PC-3 (cell line): Measurements from ENCODE around the gene UFD1. TPM values are rescaled to one million over a fixed set of nuclear protein-coding genes. Genes with fewer than 3 reads are reported as not detected.

Experiments
- ATAC-seq: fragments of 200-7000 bp; cut with Tn5 transposase; 2 replicates; pipeline ENCODE4 v1.9.1; 2020; ENCODE audit warnings: mild to moderate bottlenecking, moderate library complexity
- BruUV-seq: library from RNA; stranded (reverse); fragments of 400-500 nt; replicated peaks from 2 replicates; lab custom pipeline; 2021; lab: Mats Ljungman, UMichigan
- CTCF ChIA-PET: fragments of 300-600 bp; sonication (Branson Sonifier 250); formaldehyde crosslinking; loops from one replicate; lab custom pipeline; 2022; ENCODE audit warnings: antibody characterized with exemption; lab: Charles Lee
- POLR2A ChIA-PET: fragments of 300-600 bp; sonication (Branson Sonifier 250); formaldehyde crosslinking; loops from one replicate; lab custom pipeline; 2022; ENCODE audit warnings: antibody characterized with exemption; ENCODE audit not compliant: unreplicated experiment; lab: Charles Lee
- DNase-seq: peaks from one replicate; pipeline ENCODE4 v3.0.0-alpha.2; 2015
- H2AFZ ChIP-seq: fragments of 300-600 bp; sonication (generic); 2 replicates; pipeline ENCODE4 v1.6.0; 2016; ENCODE audit warnings: antibody characterized with exemption, low read length
- H3F3A ChIP-seq: fragments of 300-600 bp; sonication (generic); one replicate; pipeline ENCODE4 v1.6.0; 2017; ENCODE audit warnings: antibody characterized with exemption, low read length, control low read depth, mild to moderate bottlenecking; ENCODE audit not compliant: unreplicated experiment
- H3K27ac ChIP-seq: fragments of 300-600 bp; sonication (generic); 2 replicates; pipeline ENCODE4 v1.5.1; 2016; ENCODE audit warnings: mild to moderate bottlenecking, low read length
- H3K27me3 ChIP-seq: fragments of 300-600 bp; sonication (generic); 2 replicates; pipeline ENCODE4 v1.6.1; 2016; ENCODE audit warnings: low read length, mixed read lengths
- H3K36me3 ChIP-seq: fragments of 300-600 bp; sonication (generic); 2 replicates; pipeline ENCODE4 v1.6.1; 2016; ENCODE audit warnings: low read depth, mixed run types, low read length, mixed read lengths
- H3K4me1 ChIP-seq: fragments of 300-600 bp; sonication (generic); 2 replicates; pipeline ENCODE4 v1.5.1; 2016; ENCODE audit warnings: low read length; ENCODE audit not compliant: insufficient read depth
- H3K4me2 ChIP-seq: fragments of 300-600 bp; sonication (generic); 2 replicates; pipeline ENCODE4 v1.6.0; 2016; ENCODE audit warnings: low read length
- H3K4me3 ChIP-seq: fragments of 300-600 bp; sonication (generic); 2 replicates; pipeline ENCODE4 v1.5.1; 2016; ENCODE audit warnings: mild to moderate bottlenecking, low read length, mixed read lengths
- H3K79me2 ChIP-seq: fragments of 300-600 bp; sonication (generic); 2 replicates; pipeline ENCODE4 v1.6.1; 2017; ENCODE audit warnings: low read length, mixed read lengths
- H3K9ac ChIP-seq: fragments of 300-600 bp; sonication (generic); 2 replicates; pipeline ENCODE4 v1.6.0; 2016; ENCODE audit warnings: mild to moderate bottlenecking, low read length
- H3K9me2 ChIP-seq: fragments of 300-600 bp; sonication (generic); replicated peaks from 2 replicates; pipeline ENCODE4 v1.6.1; 2016; ENCODE audit warnings: mixed run types, low read length, mixed read lengths
- H3K9me3 ChIP-seq: fragments of 300-600 bp; sonication (generic); 2 replicates; pipeline ENCODE4 v1.6.1; 2016; ENCODE audit warnings: low read length, mixed read lengths
- H4K20me1 ChIP-seq: fragments of 300-600 bp; sonication (generic); 2 replicates; pipeline ENCODE4 v1.6.1; 2016; ENCODE audit warnings: low read length, mixed read lengths
- CTCF ChIP-seq: fragments of 300-600 bp; sonication (generic); conservative IDR thresholded peaks from 2 replicates; pipeline ENCODE4 v1.5.1; 2017; ENCODE audit warnings: antibody characterized with exemption, low read depth, mild to moderate bottlenecking, low read length
- EZH2 ChIP-seq: fragments of 300-600 bp; sonication (generic); IDR thresholded peaks from one replicate; pipeline ENCODE4 v1.6.1; 2017; ENCODE audit warnings: antibody characterized with exemption, mild to moderate bottlenecking, low read length; ENCODE audit not compliant: unreplicated experiment
- EZH2phosphoT487 ChIP-seq: fragments of 300-600 bp; sonication (generic); IDR thresholded peaks from 2 replicates; pipeline ENCODE4 v1.6.1; 2018; ENCODE audit warnings: mild to moderate bottlenecking, antibody characterized with exemption, low read length, borderline replicate concordance
- intact Hi-C: fragments of 100-400 bp; cut with micrococcal nuclease; formaldehyde crosslinking; loops from 2 replicates; pipeline ENCODE4 v1.9.0; 2023
- total RNA-seq: library from RNA; depleted of rRNA; stranded (reverse); fragments of >200 nt; gene quantifications from 2 replicates; pipeline ENCODE4 v1.2.3, GENCODE V29; 2014

UFD1 gene
- total RNA-seq, 1 experiment from 2014 or later, result 92.6 TPM

- ChIA-PET CTCF (no interaction called here), POLR2A (no interaction called here)
- Histone ChIP-seq H3K4me3 (no peak overlapping the region), H3K4me2 (no peak overlapping the region), H3K9me2 (no peaks in the 10 kb centered on the region), H2AFZ (no peak overlapping the region), H3K36me3 (peaks cover 29% of the 10 kb centered on the region; the same call in 1 of the 2 replicates), H3K27me3 (no peaks in the 10 kb centered on the region), H3F3A (no peaks in the 10 kb centered on the region), H4K20me1 (no peaks in the 10 kb centered on the region), H3K9me3 (no peaks in the 10 kb centered on the region), H3K9ac (no peak overlapping the region), H3K79me2 (no peaks in the 10 kb centered on the region), H3K4me1 (no peaks in the 10 kb centered on the region), H3K27ac (no peak overlapping the region)
- TF ChIP-seq EZH2 (no peak), CTCF (no peak), EZH2phosphoT487 (no peak)
- DNase-seq (no peak), ATAC-seq (peak; percentile 51; the same call in 1 of the 2 replicates)
- intact Hi-C loops, result no loop called here
- BruUV-seq, result no TSS peak
These were observed 23.2 kb downstream of the UFD1 start for GRCh38 chr22:19455585-19456370.

- no peaks in the 10 kb centered on the region for H3K79me2 ChIP-seq
- H3K27ac ChIP-seq, result no peak overlapping the region
- CTCF ChIA-PET, result no interaction called here
- H3F3A ChIP-seq, result no peaks in the 10 kb centered on the region
- H3K27me3 ChIP-seq, result no peaks in the 10 kb centered on the region
- POLR2A ChIA-PET, result no interaction called here
- no peak overlapping the region for H3K4me2 ChIP-seq
- no peak overlapping the region for H2AFZ ChIP-seq
- no TSS peak for BruUV-seq
- H3K4me3 ChIP-seq, result no peak overlapping the region
- intact Hi-C loops, result no loop called here
- no peaks in the 10 kb centered on the region for H3K4me1 ChIP-seq
- no peaks in the 10 kb centered on the region for H3K9me2 ChIP-seq
- H3K36me3 ChIP-seq, result peaks cover 29% of the 10 kb centered on the region; the same call in 1 of the 2 replicates
- no peaks in the 10 kb centered on the region for H3K9me3 ChIP-seq
- ATAC-seq, result no peak
- no peaks in the 10 kb centered on the region for H4K20me1 ChIP-seq
- DNase-seq, result no peak
- TF ChIP-seq EZH2 (no peak), CTCF (no peak)
- H3K9ac ChIP-seq, result no peak overlapping the region
These were observed 24.0 kb downstream of the UFD1 start for GRCh38 chr22:19455033-19455432.

- ATAC-seq, result no peak
- H3K4me3 ChIP-seq, result no peak overlapping the region
- peaks cover 32% of the 10 kb centered on the region; the same call in 1 of the 2 replicates for H3K36me3 ChIP-seq
- CTCF ChIA-PET, result no interaction called here
- no peak overlapping the region for H3K9ac ChIP-seq
- H3K4me2 ChIP-seq, result no peak overlapping the region
- intact Hi-C loops, result no loop called here
- TF ChIP-seq CTCF (no peak), EZH2 (no peak), EZH2phosphoT487 (no peak)
- no peaks in the 10 kb centered on the region for H3F3A ChIP-seq
- POLR2A ChIA-PET, result no interaction called here
- no peak for DNase-seq
- H4K20me1 ChIP-seq, result no peaks in the 10 kb centered on the region
- H3K9me2 ChIP-seq, result no peaks in the 10 kb centered on the region
- H3K9me3 ChIP-seq, result no peaks in the 10 kb centered on the region
- H3K4me1 ChIP-seq, result no peaks in the 10 kb centered on the region
- no TSS peak for BruUV-seq
- no peaks in the 10 kb centered on the region for H3K27me3 ChIP-seq
- no peak overlapping the region for H3K27ac ChIP-seq
- H3K79me2 ChIP-seq, result no peaks in the 10 kb centered on the region
- no peak overlapping the region for H2AFZ ChIP-seq
These were observed 24.8 kb downstream of the UFD1 start for GRCh38 chr22:19454156-19454555.
